Measurements from ENCODE around the gene APOD.
"Not testable (repeated sequence)": the region's sequence is repeated elsewhere in the genome, so short reads cannot be mapped to it uniquely, and the experiment has no call there.

APOD gene

GRCh38 chr3:195599516-195599915, 15.8 kb upstream of the APOD start:
- H3K36me3 ChIP-seq (ENCODE audit: control insufficient read depth, insufficient read depth, low read length); H3K4me1 ChIP-seq (ENCODE audit: control insufficient read depth, insufficient read depth, low read length); H3K4me3 ChIP-seq (ENCODE audit: low read length); H3K27me3 ChIP-seq (ENCODE audit: control insufficient read depth, insufficient read depth, low read length); DNase-seq (ENCODE audit: low read depth, low spot score); H3K27ac ChIP-seq (ENCODE audit: low read length); H3K9me3 ChIP-seq (ENCODE audit: control insufficient read depth, insufficient read depth, low read length): not testable (repeated sequence)
- WGBS (ENCODE audit: insufficient coverage, insufficient read length), result no CpG with 5 or more reads among the region's 24 CpGs

GRCh38 chr3:195597848-195598247, 14.1 kb upstream of the APOD start:
- H3K27me3 ChIP-seq (ENCODE audit: control insufficient read depth, insufficient read depth, low read length), result no peaks in the 10 kb centered on the region
- DNase-seq (ENCODE audit: low read depth, low spot score), result no peak
- H3K4me1 ChIP-seq (ENCODE audit: control insufficient read depth, insufficient read depth, low read length), result no peaks in the 10 kb centered on the region
- no CpG with 5 or more reads among the region's 6 CpGs for WGBS (ENCODE audit: insufficient coverage, insufficient read length)
- no peaks in the 10 kb centered on the region for H3K36me3 ChIP-seq (ENCODE audit: control insufficient read depth, insufficient read depth, low read length)
- no peak overlapping the region for H3K27ac ChIP-seq (ENCODE audit: low read length)
- no peak overlapping the region for H3K4me3 ChIP-seq (ENCODE audit: low read length)
- H3K9me3 ChIP-seq (ENCODE audit: control insufficient read depth, insufficient read depth, low read length), result no peaks in the 10 kb centered on the region

GRCh38 chr3:195597229-195597628, 13.5 kb upstream of the APOD start:
- H3K4me3 ChIP-seq (ENCODE audit: low read length), result no peak overlapping the region
- no CpG with 5 or more reads among the region's 2 CpGs for WGBS (ENCODE audit: insufficient coverage, insufficient read length)
- H3K27me3 ChIP-seq (ENCODE audit: control insufficient read depth, insufficient read depth, low read length), result no peaks in the 10 kb centered on the region
- H3K9me3 ChIP-seq (ENCODE audit: control insufficient read depth, insufficient read depth, low read length), result no peaks in the 10 kb centered on the region
- H3K27ac ChIP-seq (ENCODE audit: low read length), result no peak overlapping the region
- no peaks in the 10 kb centered on the region for H3K4me1 ChIP-seq (ENCODE audit: control insufficient read depth, insufficient read depth, low read length)
- DNase-seq (ENCODE audit: low read depth, low spot score), result no peak
- H3K36me3 ChIP-seq (ENCODE audit: control insufficient read depth, insufficient read depth, low read length), result no peaks in the 10 kb centered on the region

DNA sequence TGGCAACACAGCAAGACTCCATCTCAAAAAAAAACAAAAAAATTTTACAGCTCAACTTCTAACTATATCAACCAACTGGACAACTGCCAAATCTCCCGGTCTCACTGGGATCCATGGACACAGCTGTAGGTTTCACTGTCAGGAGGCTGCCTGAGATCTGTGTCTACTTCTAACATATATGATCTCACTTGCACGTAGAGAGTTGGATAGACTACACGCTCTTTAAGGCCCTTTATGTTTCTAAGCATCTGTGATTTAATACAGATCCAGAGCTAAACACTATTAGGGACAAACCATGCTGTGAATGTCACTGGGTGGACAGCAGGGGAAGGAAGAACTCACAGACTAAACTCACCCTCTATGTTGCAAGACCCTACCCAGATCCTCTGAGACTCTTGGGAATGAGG, 13.0 kb upstream of the APOD start:
- no peak overlapping the region for H3K4me3 ChIP-seq (ENCODE audit: low read length)
- H3K27me3 ChIP-seq (ENCODE audit: control insufficient read depth, insufficient read depth, low read length), result no peaks in the 10 kb centered on the region
- H3K36me3 ChIP-seq (ENCODE audit: control insufficient read depth, insufficient read depth, low read length), result no peaks in the 10 kb centered on the region
- no peak overlapping the region for H3K27ac ChIP-seq (ENCODE audit: low read length)
- H3K9me3 ChIP-seq (ENCODE audit: control insufficient read depth, insufficient read depth, low read length), result no peaks in the 10 kb centered on the region
- no peaks in the 10 kb centered on the region for H3K4me1 ChIP-seq (ENCODE audit: control insufficient read depth, insufficient read depth, low read length)
- no CpG with 5 or more reads among the region's 3 CpGs for WGBS (ENCODE audit: insufficient coverage, insufficient read length)
- no peak for DNase-seq (ENCODE audit: low read depth, low spot score)

DNA sequence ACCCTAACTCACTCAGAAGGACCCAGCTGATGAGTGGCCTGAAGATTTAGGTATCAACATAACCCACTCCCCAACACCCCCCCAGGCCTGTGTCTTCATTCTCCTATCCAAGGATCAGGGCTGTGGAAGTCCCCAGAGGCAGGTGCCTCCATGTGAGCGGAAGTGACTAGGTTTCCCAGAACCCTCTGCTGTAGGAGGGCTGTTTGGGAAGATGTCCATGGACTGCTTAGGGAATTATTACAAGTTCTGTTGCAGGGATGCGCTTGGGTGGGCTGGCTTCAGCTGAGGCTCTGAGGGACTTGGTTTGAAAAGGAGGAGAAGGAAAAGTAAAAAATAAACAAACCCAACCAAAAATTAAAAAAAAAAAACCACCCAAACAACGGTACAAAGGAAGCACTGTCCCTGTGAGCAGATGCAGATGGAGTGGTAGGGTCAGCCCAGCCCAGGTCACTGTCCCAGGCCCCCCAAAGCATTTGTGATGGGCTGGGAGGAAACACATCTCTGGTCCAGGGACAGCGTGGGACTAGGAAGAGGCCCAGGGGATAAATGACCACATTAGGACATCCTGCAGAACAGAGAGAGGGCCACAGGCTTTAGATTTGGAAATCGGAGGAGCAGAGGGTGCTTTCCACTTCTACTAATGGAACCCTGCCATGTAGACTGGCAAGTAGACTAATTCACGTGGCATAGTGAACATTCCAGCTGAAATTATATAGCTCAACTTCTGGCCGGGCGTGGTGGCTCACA, 12.2 kb upstream of the APOD start:
- H3K4me3 ChIP-seq (ENCODE audit: low read length), result no peak overlapping the region

GRCh38 chr3:195591852-195592251, 8.1 kb upstream of the APOD start:
- no CpG with 5 or more reads among the region's 2 CpGs for WGBS (ENCODE audit: insufficient coverage, insufficient read length)
- DNase-seq (ENCODE audit: low read depth, low spot score), result no peak
- no peaks in the 10 kb centered on the region for H3K4me1 ChIP-seq (ENCODE audit: control insufficient read depth, insufficient read depth, low read length)
- no peak overlapping the region for H3K27ac ChIP-seq (ENCODE audit: low read length)
- H3K27me3 ChIP-seq (ENCODE audit: control insufficient read depth, insufficient read depth, low read length), result no peaks in the 10 kb centered on the region
- H3K9me3 ChIP-seq (ENCODE audit: control insufficient read depth, insufficient read depth, low read length), result no peaks in the 10 kb centered on the region; the same call in 1 of the 2 replicates
- no peaks in the 10 kb centered on the region for H3K36me3 ChIP-seq (ENCODE audit: control insufficient read depth, insufficient read depth, low read length)
- no peak overlapping the region for H3K4me3 ChIP-seq (ENCODE audit: low read length)

More for the DNA sequence above, 12.2 kb upstream of the APOD start:
- H3K27ac ChIP-seq (ENCODE audit: low read length), result no peak overlapping the region
- H3K36me3 ChIP-seq (ENCODE audit: control insufficient read depth, insufficient read depth, low read length), result no peaks in the 10 kb centered on the region
- no peaks in the 10 kb centered on the region for H3K4me1 ChIP-seq (ENCODE audit: control insufficient read depth, insufficient read depth, low read length)
- no CpG with 5 or more reads among the region's 8 CpGs for WGBS (ENCODE audit: insufficient coverage, insufficient read length)
- H3K27me3 ChIP-seq (ENCODE audit: control insufficient read depth, insufficient read depth, low read length), result no peaks in the 10 kb centered on the region
- H3K9me3 ChIP-seq (ENCODE audit: control insufficient read depth, insufficient read depth, low read length), result no peaks in the 10 kb centered on the region
- DNase-seq (ENCODE audit: low read depth, low spot score), result no peak

- Histone ChIP-seq H3K36me3 (ENCODE audit: control insufficient read depth, insufficient read depth, low read length) (no peaks in the 10 kb centered on the region), H3K4me1 (ENCODE audit: control insufficient read depth, insufficient read depth, low read length) (no peaks in the 10 kb centered on the region), H3K9me3 (ENCODE audit: control insufficient read depth, insufficient read depth, low read length) (no peaks in the 10 kb centered on the region; the same call in 1 of the 2 replicates), H3K27me3 (ENCODE audit: control insufficient read depth, insufficient read depth, low read length) (no peaks in the 10 kb centered on the region), H3K4me3 (ENCODE audit: low read length) (no peak overlapping the region), H3K27ac (ENCODE audit: low read length) (no peak overlapping the region)
- WGBS (ENCODE audit: insufficient coverage, insufficient read length), result no CpG with 5 or more reads among the region's 6 CpGs
- DNase-seq (ENCODE audit: low read depth, low spot score), result no peak
These were observed 7.5 kb upstream of the APOD start for GRCh38 chr3:195591220-195591619.

DNA sequence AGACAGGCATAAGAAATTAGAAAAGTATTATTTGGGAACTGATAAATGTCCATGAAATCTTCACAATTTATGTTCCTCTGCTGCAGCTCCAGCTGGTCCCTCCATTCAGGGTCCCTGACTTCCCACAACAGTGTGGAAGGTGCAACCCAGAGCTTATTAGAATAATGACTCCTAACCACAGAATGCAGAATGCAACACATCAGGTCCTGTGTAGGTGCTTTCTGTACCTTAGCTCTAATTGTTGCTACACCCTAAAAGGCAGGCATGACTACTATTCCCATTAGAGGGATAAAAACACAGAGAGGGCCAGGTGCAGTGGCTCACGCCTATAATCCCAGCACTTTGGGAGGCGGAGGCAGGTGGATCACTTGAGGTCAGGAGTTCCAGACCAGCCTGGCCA, 6.6 kb upstream of the APOD start:
- H3K27ac ChIP-seq (ENCODE audit: low read length); DNase-seq (ENCODE audit: low read depth, low spot score); H3K36me3 ChIP-seq (ENCODE audit: control insufficient read depth, insufficient read depth, low read length); H3K27me3 ChIP-seq (ENCODE audit: control insufficient read depth, insufficient read depth, low read length); H3K9me3 ChIP-seq (ENCODE audit: control insufficient read depth, insufficient read depth, low read length); H3K4me3 ChIP-seq (ENCODE audit: low read length); H3K4me1 ChIP-seq (ENCODE audit: control insufficient read depth, insufficient read depth, low read length): not testable (repeated sequence)
- WGBS (ENCODE audit: insufficient coverage, insufficient read length), result no CpG with 5 or more reads among the region's 2 CpGs

DNA sequence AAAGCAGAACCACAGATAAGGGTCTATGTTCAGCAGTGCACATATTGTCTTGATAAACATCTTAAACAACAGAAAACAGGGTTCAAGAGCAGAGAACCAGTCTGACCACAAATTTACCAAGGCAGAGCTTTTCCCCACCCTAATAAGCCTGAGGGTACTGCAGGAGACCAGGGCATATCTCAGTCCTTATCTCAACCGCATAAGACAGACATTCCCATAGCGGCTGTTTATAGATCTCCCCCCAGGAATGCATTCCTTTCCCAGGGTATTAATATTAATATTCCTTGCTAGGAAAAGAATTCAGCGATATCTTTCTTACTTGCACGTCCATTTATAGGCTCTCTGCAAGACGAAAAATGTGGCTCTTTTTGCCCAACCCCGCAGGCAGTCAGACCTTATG, 6.1 kb upstream of the APOD start:
- no CpG with 5 or more reads among the region's 6 CpGs for WGBS (ENCODE audit: insufficient coverage, insufficient read length)
- not testable (repeated sequence) for DNase-seq (ENCODE audit: low read depth, low spot score); H3K36me3 ChIP-seq (ENCODE audit: control insufficient read depth, insufficient read depth, low read length); H3K27ac ChIP-seq (ENCODE audit: low read length); H3K27me3 ChIP-seq (ENCODE audit: control insufficient read depth, insufficient read depth, low read length); H3K4me1 ChIP-seq (ENCODE audit: control insufficient read depth, insufficient read depth, low read length); H3K9me3 ChIP-seq (ENCODE audit: control insufficient read depth, insufficient read depth, low read length); H3K4me3 ChIP-seq (ENCODE audit: low read length)

DNA sequence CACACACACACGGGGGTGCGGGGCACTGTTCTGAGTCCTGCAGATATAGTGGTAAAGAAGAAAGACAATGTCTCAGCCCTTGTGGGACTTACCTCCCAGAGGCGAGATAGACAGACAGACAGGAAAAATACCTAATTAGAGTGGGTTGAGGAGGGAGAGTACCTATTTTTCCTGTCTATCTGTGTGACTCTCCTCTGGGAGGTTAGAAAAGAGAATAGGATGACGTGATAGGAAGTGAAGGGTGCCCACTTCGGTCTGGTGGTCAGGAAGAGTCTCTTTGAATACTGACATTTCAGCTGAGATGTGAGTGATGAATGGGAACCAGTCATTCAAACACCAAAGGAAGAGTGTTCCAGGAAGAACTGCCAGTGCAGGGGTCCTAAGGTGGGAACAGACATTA, 4.1 kb upstream of the APOD start:
- H3K9me3 ChIP-seq (ENCODE audit: control insufficient read depth, insufficient read depth, low read length), result no peaks in the 10 kb centered on the region; the same call in 1 of the 2 replicates

GRCh38 chr3:195587406-195587805, 3.7 kb upstream of the APOD start:
- H3K27ac ChIP-seq (ENCODE audit: low read length), result no peak overlapping the region
- no peak overlapping the region for H3K4me3 ChIP-seq (ENCODE audit: low read length)
- no CpG with 5 or more reads among the region's 4 CpGs for WGBS (ENCODE audit: insufficient coverage, insufficient read length)
- no peaks in the 10 kb centered on the region for H3K4me1 ChIP-seq (ENCODE audit: control insufficient read depth, insufficient read depth, low read length)
- no peak for DNase-seq (ENCODE audit: low read depth, low spot score)
- H3K36me3 ChIP-seq (ENCODE audit: control insufficient read depth, insufficient read depth, low read length), result no peaks in the 10 kb centered on the region
- no peaks in the 10 kb centered on the region for H3K27me3 ChIP-seq (ENCODE audit: control insufficient read depth, insufficient read depth, low read length)
- H3K9me3 ChIP-seq (ENCODE audit: control insufficient read depth, insufficient read depth, low read length), result no peaks in the 10 kb centered on the region; the same call in 1 of the 2 replicates

More for the DNA sequence above, 4.1 kb upstream of the APOD start:
- Histone ChIP-seq H3K27me3 (ENCODE audit: control insufficient read depth, insufficient read depth, low read length) (no peaks in the 10 kb centered on the region), H3K4me3 (ENCODE audit: low read length) (no peak overlapping the region), H3K27ac (ENCODE audit: low read length) (no peak overlapping the region), H3K4me1 (ENCODE audit: control insufficient read depth, insufficient read depth, low read length) (no peaks in the 10 kb centered on the region), H3K36me3 (ENCODE audit: control insufficient read depth, insufficient read depth, low read length) (no peaks in the 10 kb centered on the region)
- WGBS (ENCODE audit: insufficient coverage, insufficient read length), result no CpG with 5 or more reads among the region's 5 CpGs
- DNase-seq (ENCODE audit: low read depth, low spot score), result no peak

All from iPS DF 6.9 (cell line).